HL-60/S4 (cell line): Measurements from ENCODE around the gene C20orf202.

Experiments
- in situ Hi-C: fragments of 300-500 bp; cut with MboI; formaldehyde crosslinking; loops from 2 replicates; pipeline ENCODE4 v1.14.3; 2022; ENCODE audit warnings: low sequenced_read_pairs

C20orf202 gene

DNA sequence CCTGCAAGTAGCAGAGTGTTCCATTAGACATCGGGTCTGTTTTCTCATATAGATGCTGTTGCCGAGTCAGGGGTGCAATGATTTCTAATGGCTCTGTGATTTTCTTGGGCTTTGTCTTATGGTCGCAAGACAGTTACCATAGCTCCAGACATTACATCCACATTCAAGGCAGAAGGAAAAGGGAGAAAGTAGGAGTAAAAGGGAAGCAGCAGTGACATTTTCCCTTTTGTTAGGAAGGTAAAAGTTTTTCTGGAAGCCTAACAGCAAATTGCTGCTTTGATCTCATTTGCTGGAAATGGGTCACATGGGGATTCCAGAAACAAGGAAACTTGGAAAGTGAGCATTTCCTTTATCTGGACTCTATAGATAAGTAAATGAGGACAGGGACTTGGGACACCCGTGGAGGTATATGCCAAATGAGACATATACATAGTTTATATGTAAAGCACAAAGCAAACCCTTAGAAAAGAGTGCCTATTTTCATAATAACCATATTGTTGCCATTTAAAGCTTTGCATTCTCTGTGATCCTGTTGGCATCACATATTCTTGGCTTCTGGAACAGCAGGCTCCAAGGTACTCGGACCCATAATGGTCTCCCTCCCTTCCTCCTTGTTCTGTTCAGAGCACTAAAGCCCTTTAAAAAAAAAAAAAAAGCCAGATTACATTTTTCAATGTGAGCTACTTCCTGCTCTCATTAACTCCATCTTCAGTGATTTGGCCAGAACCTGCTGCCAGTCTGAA lies at the start of gene C20orf202:
C20orf202 (plus strand) TSS at position 693 of the 743 bp plus-strand sequence. CDS start 132 bp downstream, outside the sequence.
- in situ Hi-C loops = no loop called here

DNA sequence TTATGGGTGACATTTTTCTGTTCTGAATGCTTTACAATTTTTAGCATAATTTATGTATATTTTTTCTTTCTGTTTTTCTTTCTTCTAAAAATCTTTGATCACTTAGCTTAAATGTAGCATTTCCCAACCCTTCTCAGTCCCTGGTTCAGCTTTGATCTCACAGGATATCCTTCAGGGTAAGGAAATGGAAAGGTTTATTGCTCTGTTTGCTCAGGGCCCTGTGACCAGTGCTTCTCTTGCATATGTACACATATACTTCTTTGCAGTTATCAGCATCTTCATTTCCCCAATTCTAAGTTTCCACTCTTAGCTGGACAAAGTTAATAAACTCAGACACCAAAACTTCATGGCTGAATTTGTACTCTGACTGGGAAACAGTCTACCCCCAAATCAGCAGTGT lies 49.0 kb upstream of the C20orf202 start:
- in situ Hi-C loops = no loop called here

DNA sequence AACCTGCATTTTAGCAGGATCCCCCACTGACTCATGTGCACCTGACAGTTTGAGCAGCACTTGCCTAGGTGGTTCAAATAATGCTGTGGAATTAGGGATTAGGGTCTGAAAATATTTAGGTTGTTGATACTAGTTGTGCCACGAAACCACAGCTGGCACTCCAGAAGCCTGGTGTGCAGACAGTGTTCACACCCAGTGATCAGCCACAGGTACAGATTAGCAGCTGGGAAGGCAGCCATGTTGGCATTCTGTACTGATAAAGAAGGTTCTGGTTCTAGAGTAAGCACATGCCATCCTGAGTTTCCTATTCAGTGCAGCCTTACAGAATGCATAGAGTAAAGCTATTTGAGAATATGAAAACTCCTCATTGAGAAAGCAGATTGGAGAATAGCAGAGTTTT lies 48.6 kb upstream of the C20orf202 start:
- in situ Hi-C loops = no loop called here

DNA sequence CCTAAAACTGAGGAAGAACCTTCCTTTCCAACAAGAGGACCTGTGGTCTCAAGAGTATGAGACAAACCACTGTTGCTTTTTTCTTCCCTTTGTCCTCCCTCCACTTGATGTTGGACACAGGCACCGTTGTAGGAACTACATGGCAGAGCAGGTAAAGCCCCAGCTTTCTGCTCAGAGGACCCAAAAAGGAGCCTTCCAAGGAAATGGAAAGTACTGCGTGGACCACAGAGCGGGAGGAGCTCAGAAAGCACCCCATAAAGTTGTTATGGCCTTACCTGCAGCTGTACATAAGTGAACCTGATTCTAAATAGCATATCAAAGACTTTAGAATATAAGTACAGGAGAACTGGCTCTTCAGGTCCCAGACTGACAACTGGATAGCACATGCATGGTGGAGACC lies 47.9 kb upstream of the C20orf202 start:
- in situ Hi-C loops = no loop called here

DNA sequence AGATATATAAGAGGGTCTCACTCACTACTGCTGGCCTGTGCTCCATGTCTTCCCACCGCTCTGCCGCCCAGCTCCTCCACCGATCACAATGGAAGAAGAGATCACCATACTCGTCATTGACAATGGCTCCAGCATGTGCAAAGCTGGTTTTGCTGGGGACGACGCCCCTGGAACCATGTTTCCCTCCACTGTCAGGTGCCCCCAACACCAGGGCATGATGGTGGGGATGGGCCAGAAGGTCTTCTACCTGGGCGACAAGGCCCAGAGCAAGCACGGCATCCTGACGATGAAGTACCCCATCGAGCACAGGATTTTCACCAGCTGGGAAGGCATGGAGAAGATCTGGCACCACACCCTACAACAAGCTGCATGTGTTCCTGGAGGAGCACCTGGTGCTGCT lies 42.8 kb upstream of the C20orf202 start:
- in situ Hi-C loops = no loop called here

DNA sequence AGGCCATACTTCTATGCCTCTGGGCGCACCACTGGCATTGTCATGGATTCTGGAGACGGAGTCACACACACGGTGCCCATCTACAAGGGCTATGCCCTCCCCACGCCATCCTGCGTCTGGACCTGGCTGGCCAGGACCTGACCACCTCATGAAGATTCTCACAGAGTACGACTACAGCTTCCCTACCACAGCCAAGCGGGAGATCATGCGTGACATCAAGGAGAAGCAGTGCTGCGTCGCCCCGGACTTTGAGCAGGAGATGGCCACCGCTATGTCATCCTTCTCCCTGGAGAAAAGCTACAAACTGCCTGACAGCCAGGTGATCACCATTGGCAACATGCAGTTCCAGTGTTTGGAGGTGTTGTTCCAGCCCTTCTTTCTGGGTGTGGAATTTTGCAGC lies 42.3 kb upstream of the C20orf202 start:
- in situ Hi-C loops = no loop called here

DNA sequence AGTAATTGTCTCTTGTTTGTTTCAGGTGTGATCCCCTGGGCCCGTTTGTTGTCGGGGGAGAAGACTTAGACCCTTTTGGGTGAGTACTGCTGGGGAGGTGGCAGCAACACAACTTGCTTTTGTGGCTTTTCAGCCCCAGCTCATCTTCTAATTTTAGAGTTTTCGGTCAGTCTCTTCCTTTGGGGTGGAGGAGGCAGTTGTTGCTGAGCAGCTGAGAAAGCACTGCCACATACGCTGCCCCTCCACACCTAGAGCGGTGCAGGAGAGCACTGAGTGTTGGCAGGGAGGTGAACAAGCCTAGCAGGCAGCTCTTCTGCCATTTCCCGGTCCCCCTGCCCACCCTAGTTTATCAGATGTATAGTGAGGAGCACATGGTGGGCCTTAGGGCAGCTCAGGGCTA lies 40.1 kb upstream of the C20orf202 start:
- in situ Hi-C loops = no loop called here

DNA sequence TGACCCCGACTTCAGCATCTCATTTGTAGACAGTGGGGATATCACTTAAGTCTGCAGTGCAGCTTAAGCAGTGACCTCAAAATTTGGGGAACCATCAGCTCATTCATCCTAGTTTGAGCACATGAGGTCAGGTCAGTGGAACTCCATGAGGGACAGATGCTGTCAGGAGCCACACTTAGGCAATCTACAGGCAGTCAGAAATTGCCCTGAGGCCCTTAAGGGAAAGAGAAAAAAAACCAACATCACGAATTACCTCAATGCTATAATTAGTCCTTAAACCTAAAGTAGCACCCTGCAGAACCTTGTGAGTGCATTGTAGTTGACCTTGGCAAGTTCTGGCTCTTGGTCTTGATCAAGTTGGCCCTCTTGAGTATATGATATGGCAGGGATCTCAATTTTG lies 39.6 kb upstream of the C20orf202 start:
- in situ Hi-C loops = no loop called here

DNA sequence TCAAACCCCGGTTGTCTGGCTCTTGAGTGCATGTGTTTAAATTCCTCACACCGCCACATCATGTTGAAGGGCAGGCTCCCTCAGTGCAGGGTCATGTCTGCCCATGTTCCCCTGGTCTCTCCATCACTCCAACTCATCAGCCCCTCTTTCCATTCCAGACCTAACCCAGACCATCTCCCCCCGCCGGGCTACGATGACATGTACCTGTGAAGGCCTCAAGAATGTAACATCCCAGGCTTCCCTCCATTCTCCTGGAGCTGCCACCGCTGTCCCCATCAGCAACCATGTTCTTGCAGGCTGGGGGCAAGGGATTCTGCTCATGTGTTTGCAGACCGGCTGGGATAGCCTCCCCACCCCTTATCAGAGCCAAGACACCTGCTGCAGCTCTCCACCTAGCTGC lies 38.4 kb upstream of the C20orf202 start:
- in situ Hi-C loops = no loop called here

DNA sequence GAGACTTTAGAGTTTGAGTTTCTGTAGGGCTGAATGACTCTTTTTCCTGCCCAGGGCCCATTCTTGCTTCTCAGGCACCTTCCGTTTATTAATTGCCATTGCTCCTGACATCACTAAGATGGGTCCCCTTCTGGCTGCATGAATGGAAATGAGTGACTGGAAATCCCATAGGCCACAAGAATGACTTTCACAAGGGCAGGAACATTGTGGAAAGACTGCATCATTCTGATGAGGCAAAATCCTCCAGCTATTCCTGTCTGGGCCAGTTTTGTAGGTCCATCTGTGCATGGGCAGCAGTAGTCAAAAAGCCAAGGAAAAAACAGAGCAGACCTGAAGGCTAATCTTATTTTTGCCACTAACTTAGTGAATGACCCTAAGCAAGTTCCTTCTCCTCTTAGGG lies 37.7 kb upstream of the C20orf202 start:
- in situ Hi-C loops = no loop called here

DNA sequence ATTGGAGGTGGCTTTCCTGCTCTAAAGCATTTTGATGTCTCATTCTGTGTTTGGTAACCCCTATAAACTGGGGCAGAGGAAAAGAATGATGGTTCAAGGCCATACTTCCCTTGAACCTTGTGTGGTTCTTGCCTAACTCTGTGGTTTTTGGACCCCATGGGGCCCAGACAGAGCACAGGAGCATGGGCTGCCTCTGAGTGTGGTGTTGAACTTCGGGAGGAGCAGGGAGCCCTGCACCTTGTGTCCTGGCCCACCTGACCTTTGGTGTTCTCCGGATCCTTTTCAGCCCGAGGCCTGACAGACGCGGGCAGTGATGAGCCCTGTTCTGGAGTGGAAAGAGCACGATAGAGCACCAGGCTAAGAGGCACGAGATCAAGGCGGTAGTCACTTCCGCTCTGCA lies 37.3 kb upstream of the C20orf202 start:
- in situ Hi-C loops = no loop called here

DNA sequence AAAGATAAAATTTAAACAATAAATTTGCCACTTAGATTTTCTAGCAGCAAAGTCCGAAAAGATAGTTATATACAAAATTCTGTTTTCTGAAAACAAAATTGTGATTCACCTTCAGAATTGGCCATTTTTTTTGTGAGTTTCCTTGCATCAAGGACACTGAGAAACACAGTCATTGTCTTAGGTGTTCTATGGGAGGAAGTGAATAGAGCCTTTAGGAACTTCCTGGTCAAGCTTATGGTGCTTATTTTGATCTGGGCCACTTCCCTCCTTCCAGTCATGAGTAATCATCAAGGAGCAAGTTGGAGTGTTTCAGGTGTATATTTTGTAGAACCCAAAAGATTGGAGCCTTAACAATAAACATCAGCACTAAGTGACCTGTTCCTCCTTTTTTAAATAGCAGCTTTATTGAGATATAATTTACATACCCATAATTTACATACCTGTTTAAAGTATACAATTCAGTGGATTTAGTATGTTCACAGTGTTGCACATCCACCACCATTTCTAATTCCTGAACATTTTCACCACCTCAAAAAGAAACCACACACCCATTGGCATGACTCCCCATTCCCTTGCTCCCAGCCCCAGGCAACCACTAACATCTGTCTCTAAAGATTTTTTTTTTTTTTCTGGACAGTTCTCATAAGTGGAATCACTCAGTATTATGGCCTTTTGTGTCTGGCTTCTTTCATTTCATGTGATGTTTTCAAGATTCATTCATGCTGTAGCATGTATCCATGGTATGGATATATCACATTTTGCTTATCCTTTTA lies 36.1 kb upstream of the C20orf202 start:
- in situ Hi-C loops = no loop called here

DNA sequence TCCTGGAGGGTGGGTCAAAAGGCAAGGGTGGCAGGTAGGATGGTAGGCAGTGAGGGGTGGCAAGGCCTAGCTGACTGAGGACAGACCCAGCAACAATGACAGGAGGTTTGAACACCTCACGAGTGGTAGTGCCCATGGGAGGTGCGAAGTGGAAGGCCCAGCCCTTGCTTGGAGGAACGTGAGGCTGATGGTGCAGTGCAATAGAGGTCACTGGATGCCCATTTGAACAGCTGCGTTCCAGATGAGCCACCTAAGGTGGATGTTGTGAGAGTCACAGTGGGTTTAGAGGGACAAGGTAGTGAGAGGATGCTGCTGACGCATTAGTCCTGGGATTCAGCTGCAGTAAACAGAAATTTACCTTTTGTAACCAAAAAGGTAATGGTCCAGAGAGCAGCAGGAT lies 34.0 kb upstream of the C20orf202 start:
- in situ Hi-C loops = no loop called here

DNA sequence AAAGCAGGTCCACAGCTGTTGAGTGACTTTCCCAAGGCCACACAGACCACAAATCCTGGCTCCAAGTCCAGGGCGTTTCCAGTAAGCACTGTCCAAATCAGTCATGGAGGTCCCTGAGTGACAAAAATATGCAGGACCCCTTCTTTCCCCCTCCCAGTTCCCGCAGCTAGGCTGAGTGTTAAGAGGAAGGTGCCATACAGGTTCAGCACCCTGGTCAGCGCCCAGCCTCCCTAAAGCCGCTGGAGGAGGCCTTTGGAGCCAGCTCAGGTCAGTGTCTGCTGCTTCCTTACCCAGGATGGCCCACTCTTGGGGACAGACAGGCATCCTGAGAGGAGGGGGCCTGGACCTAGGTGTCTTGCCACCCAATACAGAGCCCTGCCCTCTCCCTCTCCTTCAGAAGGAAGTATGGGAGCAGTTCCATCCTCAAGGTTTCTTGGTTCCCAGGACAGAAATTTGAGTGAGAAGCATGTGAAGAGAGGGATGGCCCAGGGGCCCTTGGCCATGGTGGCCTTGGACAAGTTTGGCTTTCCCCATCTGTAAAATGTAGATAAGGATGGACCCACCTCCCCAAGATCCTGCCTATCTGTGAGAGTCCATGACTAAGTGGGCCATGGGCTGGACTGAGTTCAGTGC lies 31.7 kb upstream of the C20orf202 start:
- in situ Hi-C loops = no loop called here

DNA sequence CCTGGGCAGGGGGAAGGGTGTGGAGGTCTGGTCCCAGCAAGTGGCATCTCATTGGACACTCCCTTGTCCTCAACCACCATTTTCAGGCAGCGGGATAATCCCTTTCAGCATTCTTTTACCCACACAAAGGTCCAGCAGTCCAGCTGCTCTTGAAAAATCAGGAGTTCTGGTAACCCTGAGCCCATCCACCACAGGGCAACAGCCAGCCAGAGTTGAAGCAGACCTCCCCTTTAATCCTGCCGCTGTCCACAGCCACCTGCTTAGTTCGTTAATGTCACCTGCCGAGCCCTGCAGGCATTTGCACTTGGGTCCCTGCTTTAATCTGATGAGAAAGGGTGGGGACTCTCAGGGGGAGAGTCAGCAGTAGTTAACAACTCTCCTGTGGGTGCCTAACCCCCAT lies 29.6 kb upstream of the C20orf202 start:
- in situ Hi-C loops = no loop called here

DNA sequence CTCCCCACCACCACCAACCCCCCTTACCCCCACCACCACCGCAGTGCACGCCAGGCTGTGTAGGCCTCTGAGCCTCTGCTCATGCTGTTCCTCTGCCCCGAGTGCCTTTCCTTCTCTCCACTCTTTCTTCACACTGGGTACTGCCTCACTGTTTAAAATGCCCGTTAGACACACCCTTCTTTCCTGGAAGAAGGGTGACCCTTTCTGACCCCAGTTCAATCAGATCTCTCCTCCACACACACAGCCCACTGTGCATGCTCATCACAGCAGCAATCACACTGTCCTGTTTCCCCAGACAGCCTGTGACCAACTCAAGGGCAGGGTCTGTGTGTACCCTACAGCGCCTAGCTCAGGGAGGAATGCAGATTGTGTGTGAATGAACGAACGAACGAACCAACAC lies 28.5 kb upstream of the C20orf202 start:
- in situ Hi-C loops = no loop called here

DNA sequence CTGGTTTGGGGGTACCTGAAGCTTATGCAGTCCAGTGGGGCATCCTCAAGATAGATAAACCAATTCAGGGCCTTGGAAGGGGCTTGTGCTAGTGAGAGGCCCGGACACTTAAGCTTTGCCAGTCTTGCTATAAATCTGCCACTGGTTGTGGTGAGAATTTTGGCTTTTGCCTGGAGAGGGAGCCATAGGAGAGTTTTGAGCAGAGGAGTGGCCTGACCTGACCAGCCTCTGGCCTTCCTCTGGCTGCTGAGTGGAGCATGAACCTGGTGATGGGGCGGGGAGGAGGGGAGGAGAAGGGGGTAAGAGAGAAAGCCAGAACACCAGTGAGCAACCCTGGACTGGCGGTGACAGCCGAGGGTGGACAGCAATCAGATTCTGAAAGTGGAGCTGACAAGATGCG lies 25.6 kb upstream of the C20orf202 start:
- in situ Hi-C loops = no loop called here

DNA sequence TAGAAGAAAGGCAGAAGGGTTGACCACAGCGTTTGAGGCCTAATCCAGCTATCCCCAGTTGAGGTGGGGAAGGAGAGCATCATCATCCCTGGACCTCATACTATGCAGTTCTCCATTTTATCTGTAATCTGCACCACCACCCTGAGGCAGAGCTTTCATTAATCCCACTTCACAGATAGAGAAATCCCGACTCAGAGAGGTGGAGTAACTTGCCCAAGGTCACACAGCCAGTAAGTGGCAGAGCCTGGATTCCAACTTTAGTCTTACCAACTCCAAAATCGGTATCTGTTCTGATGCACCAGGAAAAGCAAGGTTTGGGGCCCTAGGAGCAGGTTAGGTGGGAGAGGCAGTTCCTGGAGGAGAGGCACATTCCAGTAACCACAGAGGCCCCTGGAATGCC lies 25.2 kb upstream of the C20orf202 start:
- in situ Hi-C loops = no loop called here

DNA sequence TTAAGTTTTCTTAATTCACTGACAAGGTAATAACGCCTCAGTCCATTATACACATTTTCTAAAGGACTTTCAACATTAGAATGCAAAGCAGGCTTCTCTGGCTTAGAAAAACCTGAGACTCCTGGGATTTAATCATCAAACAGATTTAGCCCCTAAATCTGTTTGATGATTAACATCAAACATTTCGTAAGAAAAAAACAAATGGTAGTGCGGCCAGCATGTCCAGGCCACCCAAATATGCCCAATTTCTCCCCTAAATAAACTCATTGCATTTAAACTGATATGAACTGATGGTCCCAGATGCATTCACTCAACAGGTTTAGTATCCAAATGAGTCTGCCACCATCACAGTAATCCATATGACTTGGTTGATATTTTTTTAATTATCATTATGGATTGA lies 24.6 kb upstream of the C20orf202 start:
- in situ Hi-C loops = no loop called here

DNA sequence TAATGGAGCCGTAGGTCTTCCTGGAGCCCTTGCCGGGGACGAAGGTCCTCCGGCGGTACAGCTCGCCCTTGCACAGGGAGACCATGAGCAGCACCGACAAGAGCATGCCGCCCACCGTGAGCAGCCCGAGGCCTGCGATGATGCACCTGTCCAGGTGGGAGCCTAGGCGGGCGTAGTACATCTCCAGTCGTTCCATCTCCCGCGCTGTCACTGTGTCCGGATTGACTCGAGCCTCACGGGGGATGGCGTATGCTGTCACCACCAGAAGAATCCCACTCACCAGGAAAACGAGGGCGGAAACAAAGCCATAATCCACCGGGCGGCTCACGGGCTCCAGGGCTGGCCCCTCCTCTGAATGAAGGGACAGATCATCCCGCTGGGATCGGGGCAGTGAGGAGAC lies 22.3 kb upstream of the C20orf202 start:
- in situ Hi-C loops = no loop called here

DNA sequence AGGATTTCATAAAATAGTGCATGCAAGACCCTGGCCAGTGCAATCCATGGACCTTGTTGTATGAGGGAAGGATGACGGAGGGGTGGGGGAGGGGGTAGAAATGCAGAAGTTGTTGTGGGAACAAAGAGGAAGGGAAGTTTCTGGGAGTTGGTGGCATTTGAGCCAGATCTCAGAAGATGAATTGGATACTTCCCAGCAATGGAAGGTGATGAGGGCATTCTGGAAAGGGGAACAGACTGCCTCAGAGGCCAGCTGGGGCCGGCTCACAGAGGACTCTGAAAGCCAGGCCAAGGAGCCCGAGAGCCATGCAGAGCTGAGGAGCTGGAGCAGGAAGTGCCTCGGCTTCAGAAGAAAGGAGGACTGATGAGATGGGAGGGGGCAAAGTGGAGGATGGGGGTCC lies 21.1 kb upstream of the C20orf202 start:
- in situ Hi-C loops = no loop called here

DNA sequence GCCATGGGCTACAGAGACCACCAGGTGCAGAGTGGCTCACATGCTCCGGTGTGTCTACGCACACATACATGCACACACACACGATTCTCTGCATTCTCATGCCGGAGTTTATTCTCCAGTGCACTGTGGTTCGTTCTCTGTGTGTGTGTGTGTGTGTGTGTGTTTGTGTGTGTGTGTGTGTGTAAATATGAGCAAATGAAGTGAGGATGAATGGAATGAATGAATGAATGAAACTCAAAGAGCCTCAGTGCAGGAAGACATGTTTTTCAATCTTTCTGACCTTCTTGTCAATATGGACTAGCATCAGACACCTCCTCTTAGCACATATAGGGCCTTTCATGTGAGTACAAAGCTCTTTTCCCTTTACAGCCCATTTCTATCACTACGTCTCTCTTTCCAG lies 20.1 kb upstream of the C20orf202 start:
- in situ Hi-C loops = no loop called here
